Measurements from ENCODE around the gene KRTAP26-1.

The KRTAP26-1 gene

GRCh38 chr21:30345014-30345413 is 24.9 kb upstream of the KRTAP26-1 start:
- Histone ChIP-seq H4K20me1 (ENCODE audit: low read depth, low read length) (no peaks in the 10 kb centered on the region), H3K27ac (ENCODE audit: low read depth, low read length) (no peak overlapping the region), H3K79me2 (ENCODE audit: insufficient read depth, low read length) (no peaks in the 10 kb centered on the region), H2AFZ (ENCODE audit: low read depth, low read length, severe bottlenecking) (no peak overlapping the region), H3K27me3 (ENCODE audit: low read length) (no peaks in the 10 kb centered on the region), H3F3A (ENCODE audit: insufficient read depth) (no peaks in the 10 kb centered on the region), H3K9me3 (ENCODE audit: insufficient read depth, low read length) (no peaks in the 10 kb centered on the region), H3K4me3 (ENCODE audit: insufficient read depth, low read length, poor library complexity, severe bottlenecking) (no peak overlapping the region), H3K9ac (ENCODE audit: low read length) (no peak overlapping the region), H3K9me2 (replicated peaks; ENCODE audit: insufficient read depth, low read length) (no peaks in the 10 kb centered on the region), H3K36me3 (ENCODE audit: low read length) (no peaks in the 10 kb centered on the region), H3K4me2 (ENCODE audit: low read depth, low read length, poor library complexity, severe bottlenecking) (no peak overlapping the region)
- TF ChIP-seq EZH2phosphoT487 (conservative IDR thresholded peaks at IDR 0.05; ENCODE audit: low read length) (no peak), CTCF (IDR thresholded peaks at IDR 0.05; ENCODE audit: insufficient read depth, low read length, poor library complexity, severe bottlenecking) (no peak)

- Histone ChIP-seq H3K4me3 (ENCODE audit: insufficient read depth, low read length, poor library complexity, severe bottlenecking) (no peak overlapping the region), H3K79me2 (ENCODE audit: insufficient read depth, low read length) (no peaks in the 10 kb centered on the region), H3K9ac (ENCODE audit: low read length) (no peak overlapping the region), H3K36me3 (ENCODE audit: low read length) (no peaks in the 10 kb centered on the region), H3K4me2 (ENCODE audit: low read depth, low read length, poor library complexity, severe bottlenecking) (no peak overlapping the region), H3K9me2 (replicated peaks; ENCODE audit: insufficient read depth, low read length) (no peaks in the 10 kb centered on the region), H2AFZ (ENCODE audit: low read depth, low read length, severe bottlenecking) (no peak overlapping the region), H3K27ac (ENCODE audit: low read depth, low read length) (no peak overlapping the region), H3K9me3 (ENCODE audit: insufficient read depth, low read length) (no peaks in the 10 kb centered on the region), H3K27me3 (ENCODE audit: low read length) (no peaks in the 10 kb centered on the region), H3F3A (ENCODE audit: insufficient read depth) (no peaks in the 10 kb centered on the region), H4K20me1 (ENCODE audit: low read depth, low read length) (no peaks in the 10 kb centered on the region)
- TF ChIP-seq EZH2phosphoT487 (conservative IDR thresholded peaks at IDR 0.05; ENCODE audit: low read length) (no peak), CTCF (IDR thresholded peaks at IDR 0.05; ENCODE audit: insufficient read depth, low read length, poor library complexity, severe bottlenecking) (peak; percentile 80)
Observed at GRCh38 chr21:30340714-30341573, 20.8 kb upstream of the KRTAP26-1 start.

GRCh38 chr21:30338717-30339116 is 18.6 kb upstream of the KRTAP26-1 start:
- no peak overlapping the region for H3K27ac ChIP-seq (ENCODE audit: low read depth, low read length)

More at GRCh38 chr21:30338717-30339116, 18.6 kb upstream of the KRTAP26-1 start:
- no peaks in the 10 kb centered on the region for H4K20me1 ChIP-seq (ENCODE audit: low read depth, low read length)
- no peaks in the 10 kb centered on the region for H3K36me3 ChIP-seq (ENCODE audit: low read length)
- H3K9me3 ChIP-seq (ENCODE audit: insufficient read depth, low read length) = no peaks in the 10 kb centered on the region
- H3K9me2 ChIP-seq (replicated peaks; ENCODE audit: insufficient read depth, low read length) = no peaks in the 10 kb centered on the region
- H3K27me3 ChIP-seq (ENCODE audit: low read length) = no peaks in the 10 kb centered on the region
- no peak overlapping the region for H2AFZ ChIP-seq (ENCODE audit: low read depth, low read length, severe bottlenecking)
- no peaks in the 10 kb centered on the region for H3K79me2 ChIP-seq (ENCODE audit: insufficient read depth, low read length)
- no peaks in the 10 kb centered on the region for H3F3A ChIP-seq (ENCODE audit: insufficient read depth)
- no peak overlapping the region for H3K9ac ChIP-seq (ENCODE audit: low read length)
- no peak for TF ChIP-seq EZH2phosphoT487 (conservative IDR thresholded peaks at IDR 0.05; ENCODE audit: low read length)
- no peak for TF ChIP-seq CTCF (IDR thresholded peaks at IDR 0.05; ENCODE audit: insufficient read depth, low read length, poor library complexity, severe bottlenecking)
- no peak overlapping the region for H3K4me3 ChIP-seq (ENCODE audit: insufficient read depth, low read length, poor library complexity, severe bottlenecking)
- H3K4me2 ChIP-seq (ENCODE audit: low read depth, low read length, poor library complexity, severe bottlenecking) = no peak overlapping the region
